HT-29 (cell line): ENCODE results near the gene ZNF438. TPM values are rescaled to one million over a fixed set of nuclear protein-coding genes. Genes with fewer than 3 reads are reported as not detected.
A peak's percentile ranks its signal among the peaks of the same experiment; 100 is the strongest.
"Not testable (repeated sequence)": the region's sequence is repeated elsewhere in the genome, so short reads cannot be mapped to it uniquely, and the experiment has no call there.

Experiments used
- DNase-seq: peaks from one replicate; pipeline ENCODE4 v3.0.0-alpha.2; 2015; ENCODE audit warnings: low spot score
- total RNA-seq: library from RNA; depleted of rRNA; stranded (reverse); fragments of >200 nt; shearing (Covaris generic); gene quantifications from 2 replicates; pipeline ENCODE4 v1.2.3, GENCODE V29; 2014

Gene ZNF438
- total RNA-seq, 1 experiment from 2014 or later = 1.2 TPM

GRCh38 chr10:31051703-31052102 is 20.0 kb upstream of the ZNF438 start:
- peak; percentile 22 for DNase-seq

- DNase-seq = no peak
Measured at GRCh38 chr10:31042670-31043069, 11.0 kb upstream of the ZNF438 start.

- DNase-seq = no peak
Measured at GRCh38 chr10:31041011-31041410, 9.3 kb upstream of the ZNF438 start.

- not testable (repeated sequence) for DNase-seq
Measured at GRCh38 chr10:31039006-31039405, 7.3 kb upstream of the ZNF438 start.

GRCh38 chr10:31037749-31038148 is 6.1 kb upstream of the ZNF438 start:
- no peak for DNase-seq

- no peak for DNase-seq
Measured at GRCh38 chr10:31036209-31036608, 4.5 kb upstream of the ZNF438 start.

GRCh38 chr10:31035266-31035798 is 3.7 kb upstream of the ZNF438 start:
- DNase-seq = no peak

- DNase-seq = no peak
Measured at GRCh38 chr10:31034098-31034909, 2.6 kb upstream of the ZNF438 start.

- no peak for DNase-seq
Measured at GRCh38 chr10:31033147-31033546, 1.5 kb upstream of the ZNF438 start.

GRCh38 chr10:31032258-31033132 is 830 bp upstream of the ZNF438 start:
- peak; percentile 96 for DNase-seq

- no peak for DNase-seq
Measured at GRCh38 chr10:31031205-31031557, 484 bp downstream of the ZNF438 start.

GRCh38 chr10:31030800-31031199 is 865 bp downstream of the ZNF438 start:
- DNase-seq = no peak

GRCh38 chr10:31030260-31030659 is 1.4 kb downstream of the ZNF438 start:
- DNase-seq = no peak

GRCh38 chr10:31028081-31028480 is 3.6 kb downstream of the ZNF438 start:
- no peak for DNase-seq

- DNase-seq = not testable (repeated sequence)
Measured at GRCh38 chr10:31026279-31026678, 5.4 kb downstream of the ZNF438 start.

GRCh38 chr10:31025142-31025541 is 6.5 kb downstream of the ZNF438 start:
- DNase-seq = no peak

- no peak for DNase-seq
Measured at GRCh38 chr10:31023558-31023957, 8.1 kb downstream of the ZNF438 start.

- no peak for DNase-seq
Measured at GRCh38 chr10:31020209-31020608, 11.5 kb downstream of the ZNF438 start.

- no peak for DNase-seq
Measured at GRCh38 chr10:31018962-31019361, 12.7 kb downstream of the ZNF438 start.

GRCh38 chr10:31018356-31018750 is 13.3 kb downstream of the ZNF438 start:
- DNase-seq = no peak

- no peak for DNase-seq
Measured at GRCh38 chr10:31017534-31018355, 13.9 kb downstream of the ZNF438 start.
